ENCODE results near the gene UQCRC1. TPM values are rescaled to one million over a fixed set of nuclear protein-coding genes. Genes with fewer than 3 reads are reported as not detected.
A peak's percentile ranks its signal among the peaks of the same experiment; 100 is the strongest.

Gene UQCRC1
- total and polyA plus RNA-seq, 3 experiments from 2014 or later = 172 to 245 (median 244) TPM

DNA sequence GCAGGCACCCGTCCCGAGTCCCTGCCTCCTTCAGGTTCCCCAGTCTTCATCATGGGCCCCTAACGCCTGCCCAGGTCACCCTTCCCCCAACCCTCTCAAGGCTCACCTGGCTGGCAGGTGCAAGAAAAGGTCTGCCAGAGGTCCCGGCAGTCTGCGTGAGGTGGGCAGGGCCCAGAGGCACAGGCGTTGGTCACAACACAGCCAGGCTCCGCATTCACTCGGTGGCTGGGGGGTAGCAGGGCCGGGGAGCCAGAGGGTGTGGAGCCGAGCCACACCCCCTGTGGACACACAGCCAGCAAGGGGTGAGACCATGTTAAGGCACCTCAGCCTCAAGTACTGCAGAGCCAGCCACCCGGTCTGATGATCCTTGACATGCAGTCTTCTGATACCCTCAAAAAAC lies 42.3 kb upstream of the UQCRC1 start:
- no peaks in the 10 kb centered on the region for H3K27me3 Mint-ChIP-seq
- Histone ChIP-seq H3K4me1 (ENCODE audit: insufficient read depth, low read length) (peaks cover 10% of the 10 kb centered on the region), H3K4me3 (ENCODE audit: low read length) (no peak overlapping the region), H3K9me3 (ENCODE audit: low read length) (no peaks in the 10 kb centered on the region), H3K27me3 (ENCODE audit: insufficient read depth, low read length, poor library complexity, severe bottlenecking) (no peaks in the 10 kb centered on the region), H3K36me3 (ENCODE audit: insufficient read depth, low read length) (no peaks in the 10 kb centered on the region), H3K27ac (ENCODE audit: low read depth, low read length) (no peak overlapping the region)
- CTCF ChIA-PET = no interaction called here
- peak overlapping the region in 1 of 7 donors; percentile 37 for H3K4me3 Mint-ChIP-seq
- no peak overlapping the region for H3K27ac Mint-ChIP-seq
- peaks cover 0 to 16% (median 4%) of the 10 kb centered on the region in 3 donors for H3K4me1 Mint-ChIP-seq
- H3K9me3 Mint-ChIP-seq = no peaks in the 10 kb centered on the region
- DNase-seq = no peak
- H3K36me3 Mint-ChIP-seq = peaks cover 0 to 21% (median 0%) of the 10 kb centered on the region in 3 donors
- POLR2A ChIA-PET = no interaction called here

GRCh38 chr3:48650723-48651122 lies 41.3 kb upstream of the UQCRC1 start:
- peaks cover 0 to 24% (median 0%) of the 10 kb centered on the region in 3 donors for H3K36me3 Mint-ChIP-seq
- H3K27me3 Mint-ChIP-seq = no peaks in the 10 kb centered on the region
- peaks cover 6% of the 10 kb centered on the region for H3K4me1 ChIP-seq (ENCODE audit: insufficient read depth, low read length)
- no peak overlapping the region for H3K27ac ChIP-seq (ENCODE audit: low read depth, low read length)
- H3K27ac Mint-ChIP-seq = no peak overlapping the region
- peaks cover 0 to 9% (median 4%) of the 10 kb centered on the region in 3 donors for H3K4me1 Mint-ChIP-seq
- no peak overlapping the region for H3K4me3 ChIP-seq (ENCODE audit: low read length)
- no peaks in the 10 kb centered on the region for H3K9me3 ChIP-seq (ENCODE audit: low read length)
- ChIA-PET CTCF (no interaction called here), POLR2A (no interaction called here)
- DNase-seq = no peak
- no peaks in the 10 kb centered on the region for H3K36me3 ChIP-seq (ENCODE audit: insufficient read depth, low read length)
- no peaks in the 10 kb centered on the region for H3K27me3 ChIP-seq (ENCODE audit: insufficient read depth, low read length, poor library complexity, severe bottlenecking)
- no peak overlapping the region for H3K4me3 Mint-ChIP-seq
- H3K9me3 Mint-ChIP-seq = no peaks in the 10 kb centered on the region

DNA sequence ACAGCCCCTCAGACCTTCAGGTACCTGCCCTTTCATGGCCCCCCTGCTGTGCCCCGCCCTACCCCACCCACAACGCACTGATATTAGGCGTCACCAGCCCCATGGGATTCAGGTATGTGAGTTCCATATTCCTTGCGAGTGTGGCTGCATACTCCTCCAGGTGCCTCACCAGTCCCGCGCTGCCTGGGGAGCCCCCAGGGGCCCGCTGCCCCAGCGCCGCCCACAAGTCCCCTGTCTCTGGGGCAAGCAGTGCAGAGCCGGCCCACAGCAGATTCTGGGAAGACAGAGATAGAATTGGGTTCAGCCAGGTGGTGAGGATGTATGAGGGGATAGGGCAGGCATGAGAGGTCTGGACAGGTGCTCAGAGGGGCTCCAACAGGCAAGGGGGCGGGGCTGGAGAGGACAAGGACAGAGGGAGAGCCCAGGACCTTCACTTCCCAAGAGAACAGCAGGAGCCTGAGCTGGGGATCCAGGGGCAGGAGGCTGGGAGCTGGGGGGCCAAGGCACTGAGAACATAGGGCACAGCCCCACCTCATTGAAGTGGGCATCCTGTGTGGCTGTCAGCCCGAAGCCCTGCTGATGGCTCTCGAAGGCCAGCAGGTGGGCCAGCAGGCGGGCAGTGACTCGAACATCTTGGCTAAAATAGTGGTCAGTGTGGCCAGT lies 38.9 kb upstream of the UQCRC1 start:
- H3K9me3 Mint-ChIP-seq = no peaks in the 10 kb centered on the region
- POLR2A ChIA-PET = no interaction called here

GRCh38 chr3:48647714-48648113 lies 38.3 kb upstream of the UQCRC1 start:
- Mint-ChIP-seq H3K36me3 (peaks cover 0 to 26% (median 0%) of the 10 kb centered on the region in 3 donors), H3K27me3 (no peaks in the 10 kb centered on the region), H3K4me3 (no peak overlapping the region), H3K4me1 (no peaks in the 10 kb centered on the region), H3K9me3 (no peaks in the 10 kb centered on the region), H3K27ac (no peak overlapping the region)
- no peak overlapping the region for H3K27ac ChIP-seq (ENCODE audit: low read depth, low read length)
- ChIA-PET POLR2A (no interaction called here), CTCF (no interaction called here)
- no peaks in the 10 kb centered on the region for H3K9me3 ChIP-seq (ENCODE audit: low read length)
- H3K36me3 ChIP-seq (ENCODE audit: insufficient read depth, low read length) = no peaks in the 10 kb centered on the region
- H3K4me1 ChIP-seq (ENCODE audit: insufficient read depth, low read length) = no peaks in the 10 kb centered on the region
- H3K27me3 ChIP-seq (ENCODE audit: insufficient read depth, low read length, poor library complexity, severe bottlenecking) = no peaks in the 10 kb centered on the region
- H3K4me3 ChIP-seq (ENCODE audit: low read length) = no peak overlapping the region
- no peak for DNase-seq

More for the DNA sequence above, 38.9 kb upstream of the UQCRC1 start:
- H3K27ac Mint-ChIP-seq = no peak overlapping the region
- H3K4me1 ChIP-seq (ENCODE audit: insufficient read depth, low read length) = no peaks in the 10 kb centered on the region
- CTCF ChIA-PET = no interaction called here
- no peak overlapping the region for H3K4me3 Mint-ChIP-seq
- no peaks in the 10 kb centered on the region for H3K9me3 ChIP-seq (ENCODE audit: low read length)
- peaks cover 0 to 27% (median 0%) of the 10 kb centered on the region in 3 donors for H3K36me3 Mint-ChIP-seq
- H3K36me3 ChIP-seq (ENCODE audit: insufficient read depth, low read length) = no peaks in the 10 kb centered on the region
- H3K27me3 Mint-ChIP-seq = no peaks in the 10 kb centered on the region
- no peak overlapping the region for H3K4me3 ChIP-seq (ENCODE audit: low read length)
- no peaks in the 10 kb centered on the region for H3K4me1 Mint-ChIP-seq
- no peaks in the 10 kb centered on the region for H3K27me3 ChIP-seq (ENCODE audit: insufficient read depth, low read length, poor library complexity, severe bottlenecking)
- no peak for DNase-seq
- H3K27ac ChIP-seq (ENCODE audit: low read depth, low read length) = no peak overlapping the region

DNA sequence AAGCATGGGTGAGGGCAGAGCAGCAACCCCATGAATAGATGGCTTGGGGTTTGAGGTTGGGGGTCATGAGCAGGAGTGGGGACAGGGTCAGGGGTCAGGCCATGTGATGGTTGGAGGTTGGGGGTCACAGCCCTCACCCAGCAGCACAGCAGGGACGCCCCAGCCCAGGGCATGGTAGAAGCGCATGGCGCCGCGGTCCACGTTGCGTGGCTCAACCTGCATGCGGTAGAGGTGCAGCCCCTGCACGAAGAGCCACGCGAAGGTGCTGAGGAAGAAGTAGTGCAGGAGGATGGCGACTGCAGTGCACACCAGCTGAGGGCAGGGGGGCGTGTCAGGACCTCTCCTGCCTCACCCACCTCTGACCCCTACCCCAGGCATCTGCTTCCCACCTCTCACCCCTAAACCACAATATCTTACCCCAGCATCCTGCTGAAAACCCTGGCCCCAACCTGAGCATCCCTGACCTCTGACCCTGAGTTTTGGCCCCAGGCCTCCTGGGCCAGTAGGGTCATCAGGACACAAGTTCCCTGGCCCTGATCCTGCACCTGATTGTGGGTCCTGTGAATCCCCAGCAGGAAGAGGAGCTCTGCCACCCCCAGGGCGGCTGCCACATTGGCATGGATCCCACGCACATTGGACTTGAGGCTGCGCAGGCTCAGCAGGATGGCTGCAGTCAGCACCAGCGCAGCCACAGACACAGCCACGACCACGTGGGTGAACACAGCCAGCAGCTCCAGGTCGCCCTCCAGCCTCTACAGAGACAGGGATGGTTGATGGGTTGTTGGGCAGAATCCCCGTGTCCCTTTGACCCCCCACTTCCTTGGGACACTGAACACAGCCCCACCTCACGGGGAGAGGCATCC lies 35.7 kb upstream of the UQCRC1 start:
- no peaks in the 10 kb centered on the region for H3K36me3 ChIP-seq (ENCODE audit: insufficient read depth, low read length)
- DNase-seq = no peak
- no peak overlapping the region for H3K27ac Mint-ChIP-seq
- no peaks in the 10 kb centered on the region for H3K27me3 ChIP-seq (ENCODE audit: insufficient read depth, low read length, poor library complexity, severe bottlenecking)
- peaks cover 0 to 26% (median 0%) of the 10 kb centered on the region in 3 donors for H3K36me3 Mint-ChIP-seq
- H3K9me3 ChIP-seq (ENCODE audit: low read length) = no peaks in the 10 kb centered on the region
- H3K4me1 Mint-ChIP-seq = no peaks in the 10 kb centered on the region
- no peaks in the 10 kb centered on the region for H3K9me3 Mint-ChIP-seq
- ChIA-PET POLR2A (no interaction called here), CTCF (interaction anchor here (0.6 to 1.4 kb wide), 2 partner anchors 10 to 22 kb away, joined by 4 to 6 read pairs; partner anchors contain the start of gene SLC26A6)
- no peak overlapping the region for H3K4me3 ChIP-seq (ENCODE audit: low read length)
- H3K4me1 ChIP-seq (ENCODE audit: insufficient read depth, low read length) = no peaks in the 10 kb centered on the region
- no peak overlapping the region for H3K4me3 Mint-ChIP-seq
- H3K27ac ChIP-seq (ENCODE audit: low read depth, low read length) = no peak overlapping the region
- H3K27me3 Mint-ChIP-seq = no peaks in the 10 kb centered on the region

DNA sequence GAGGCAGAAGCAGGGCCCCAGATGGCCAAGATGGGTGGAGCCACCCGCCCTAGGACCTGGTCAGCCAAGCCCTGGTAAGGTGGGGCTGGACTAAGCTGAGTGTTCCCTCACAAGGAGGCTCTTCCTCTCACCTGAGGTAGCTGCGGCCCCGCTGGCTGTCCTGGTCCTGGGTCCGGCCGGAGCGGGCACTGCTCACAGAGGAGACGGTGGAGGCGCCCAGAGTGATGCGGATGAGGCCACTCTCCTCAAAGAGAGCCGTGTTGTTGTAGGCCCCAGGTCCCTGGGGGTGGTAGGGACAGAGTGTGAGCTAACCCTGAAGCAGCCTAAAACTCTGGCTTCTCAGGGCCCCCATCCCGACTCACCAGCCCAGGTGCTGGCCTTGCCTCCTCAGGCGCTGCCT lies 33.2 kb upstream of the UQCRC1 start:
- no peak overlapping the region for H3K27ac ChIP-seq (ENCODE audit: low read depth, low read length)
- ChIA-PET POLR2A (no interaction called here), CTCF (no interaction called here)
- DNase-seq = no peak
- no peaks in the 10 kb centered on the region for H3K9me3 ChIP-seq (ENCODE audit: low read length)
- H3K4me3 ChIP-seq (ENCODE audit: low read length) = no peak overlapping the region
- Mint-ChIP-seq H3K4me1 (no peaks in the 10 kb centered on the region), H3K36me3 (peaks cover 0 to 25% (median 0%) of the 10 kb centered on the region in 3 donors), H3K27me3 (peaks cover 0 to 1% of the 10 kb centered on the region in 2 donors), H3K27ac (no peak overlapping the region), H3K4me3 (no peak overlapping the region), H3K9me3 (no peaks in the 10 kb centered on the region)
- no peaks in the 10 kb centered on the region for H3K27me3 ChIP-seq (ENCODE audit: insufficient read depth, low read length, poor library complexity, severe bottlenecking)
- no peaks in the 10 kb centered on the region for H3K4me1 ChIP-seq (ENCODE audit: insufficient read depth, low read length)
- H3K36me3 ChIP-seq (ENCODE audit: insufficient read depth, low read length) = no peaks in the 10 kb centered on the region

- no peak for DNase-seq
- ChIA-PET POLR2A (no interaction called here), CTCF (interaction anchor here (1.1 kb wide), 1 partner anchor 32 kb away, joined by 3 read pairs; the partner anchor contains the start of gene UQCRC1)
- H3K36me3 ChIP-seq (ENCODE audit: insufficient read depth, low read length) = no peaks in the 10 kb centered on the region
- no peak overlapping the region for H3K27ac Mint-ChIP-seq
- H3K36me3 Mint-ChIP-seq = peaks cover 0 to 20% (median 0%) of the 10 kb centered on the region in 3 donors
- H3K9me3 Mint-ChIP-seq = no peaks in the 10 kb centered on the region
- H3K27me3 ChIP-seq (ENCODE audit: insufficient read depth, low read length, poor library complexity, severe bottlenecking) = no peaks in the 10 kb centered on the region
- no peaks in the 10 kb centered on the region for H3K9me3 ChIP-seq (ENCODE audit: low read length)
- H3K4me1 ChIP-seq (ENCODE audit: insufficient read depth, low read length) = peaks cover 1% of the 10 kb centered on the region
- peaks cover 0 to 7% (median 4%) of the 10 kb centered on the region in 3 donors for H3K4me1 Mint-ChIP-seq
- peaks cover 0 to 1% of the 10 kb centered on the region in 2 donors for H3K27me3 Mint-ChIP-seq
- H3K4me3 Mint-ChIP-seq = no peak overlapping the region
- no peak overlapping the region for H3K4me3 ChIP-seq (ENCODE audit: low read length)
- H3K27ac ChIP-seq (ENCODE audit: low read depth, low read length) = no peak overlapping the region
Observed at GRCh38 chr3:48641396-48641795, 31.9 kb upstream of the UQCRC1 start.

- Histone ChIP-seq H3K36me3 (ENCODE audit: insufficient read depth, low read length) (no peaks in the 10 kb centered on the region), H3K27ac (ENCODE audit: low read depth, low read length) (no peak overlapping the region), H3K4me3 (ENCODE audit: low read length) (no peak overlapping the region), H3K9me3 (ENCODE audit: low read length) (no peaks in the 10 kb centered on the region), H3K27me3 (ENCODE audit: insufficient read depth, low read length, poor library complexity, severe bottlenecking) (no peaks in the 10 kb centered on the region), H3K4me1 (ENCODE audit: insufficient read depth, low read length) (peaks cover 9% of the 10 kb centered on the region)
- Mint-ChIP-seq H3K36me3 (peaks cover 0 to 23% (median 0%) of the 10 kb centered on the region in 3 donors), H3K9me3 (no peaks in the 10 kb centered on the region), H3K27me3 (peaks cover 0 to 1% of the 10 kb centered on the region in 2 donors), H3K4me1 (peaks cover 2 to 13% (median 10%) of the 10 kb centered on the region in 3 donors), H3K27ac (no peak overlapping the region), H3K4me3 (no peak overlapping the region)
- CTCF ChIA-PET = interaction anchor here (0.6 kb wide), 1 partner anchor 38 kb away, joined by 3 read pairs; no protein-coding TSS in a partner anchor
- no peak for DNase-seq
- POLR2A ChIA-PET = no interaction called here
Observed at GRCh38 chr3:48639944-48640606, 30.6 kb upstream of the UQCRC1 start.

Data from CD8-positive, alpha-beta memory T cell (primary cell).